SJSA1 (cell line): ENCODE data around the gene KIAA1328. TPM values are rescaled to one million over a fixed set of nuclear protein-coding genes. Genes with fewer than 3 reads are reported as not detected.

Source experiments
- DNase-seq, 2 experiments: peaks; one replicate each; pipeline ENCODE4 v3.0.0-alpha.2; 2015 to 2020; ENCODE audit warnings: low spot score in 2 of 2, low read depth in 1 of 2
- H3K27ac ChIP-seq: fragments of 250-450 bp; sonication (Bioruptor Pico); 2 replicates; pipeline ENCODE4 v1.5.1; 2020; ENCODE audit warnings: mild to moderate bottlenecking, moderate library complexity
- H3K27me3 ChIP-seq: fragments of 250-450 bp; sonication (Bioruptor Pico); replicated peaks from 2 replicates; pipeline ENCODE4 v1.5.1; 2020; ENCODE audit warnings: mild to moderate bottlenecking, moderate library complexity
- H3K36me3 ChIP-seq: fragments of 250-450 bp; sonication (Bioruptor Pico); 2 replicates; pipeline ENCODE4 v1.5.1; 2020; ENCODE audit warnings: mild to moderate bottlenecking
- H3K4me1 ChIP-seq: fragments of 250-450 bp; sonication (Bioruptor Pico); replicated peaks from 2 replicates; pipeline ENCODE4 v1.6.1; 2021; ENCODE audit warnings: mild to moderate bottlenecking
- H3K4me3 ChIP-seq: fragments of 250-450 bp; sonication (Bioruptor Pico); 2 replicates; pipeline ENCODE4 v1.5.1; 2020; ENCODE audit warnings: mild to moderate bottlenecking
- H3K9me3 ChIP-seq: fragments of 250-450 bp; sonication (Bioruptor Pico); replicated peaks from 2 replicates; pipeline ENCODE4 v1.5.1; 2020; ENCODE audit warnings: mild to moderate bottlenecking
- total RNA-seq: library from RNA; depleted of rRNA; stranded (reverse); fragments of >200 nt; shearing (Covaris generic); gene quantifications from 2 replicates; pipeline ENCODE4 v1.2.3, GENCODE V29; 2014

KIAA1328 gene
- total RNA-seq, 1 experiment from 2014 or later: 7.9 TPM

DNA sequence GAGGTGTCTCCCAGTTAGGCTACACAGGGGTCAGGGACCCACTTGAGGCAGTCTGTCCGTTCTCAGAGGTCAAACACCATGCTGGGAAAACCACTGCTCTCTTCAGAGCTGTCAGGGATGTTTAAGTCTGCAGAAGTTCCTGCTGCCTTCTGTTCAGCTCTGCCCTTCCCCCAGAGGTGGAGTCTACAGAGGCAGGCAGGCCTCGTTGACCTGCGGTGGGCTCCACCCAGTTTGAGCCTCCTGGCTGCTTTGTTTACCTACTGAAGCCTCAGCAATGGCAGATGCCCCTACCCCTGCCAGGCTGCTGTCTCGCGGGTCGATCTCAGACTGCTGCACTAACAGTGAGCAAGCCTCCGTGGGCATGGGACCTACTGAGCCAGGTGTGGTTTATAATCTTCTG lies 390.3 kb downstream of the KIAA1328 start:
- Histone ChIP-seq H3K27me3 (no peaks in the 10 kb centered on the region), H3K4me3 (no peak overlapping the region), H3K36me3 (no peaks in the 10 kb centered on the region), H3K4me1 (no peaks in the 10 kb centered on the region), H3K9me3 (no peaks in the 10 kb centered on the region), H3K27ac (no peak overlapping the region)
- DNase-seq: no peak

DNA sequence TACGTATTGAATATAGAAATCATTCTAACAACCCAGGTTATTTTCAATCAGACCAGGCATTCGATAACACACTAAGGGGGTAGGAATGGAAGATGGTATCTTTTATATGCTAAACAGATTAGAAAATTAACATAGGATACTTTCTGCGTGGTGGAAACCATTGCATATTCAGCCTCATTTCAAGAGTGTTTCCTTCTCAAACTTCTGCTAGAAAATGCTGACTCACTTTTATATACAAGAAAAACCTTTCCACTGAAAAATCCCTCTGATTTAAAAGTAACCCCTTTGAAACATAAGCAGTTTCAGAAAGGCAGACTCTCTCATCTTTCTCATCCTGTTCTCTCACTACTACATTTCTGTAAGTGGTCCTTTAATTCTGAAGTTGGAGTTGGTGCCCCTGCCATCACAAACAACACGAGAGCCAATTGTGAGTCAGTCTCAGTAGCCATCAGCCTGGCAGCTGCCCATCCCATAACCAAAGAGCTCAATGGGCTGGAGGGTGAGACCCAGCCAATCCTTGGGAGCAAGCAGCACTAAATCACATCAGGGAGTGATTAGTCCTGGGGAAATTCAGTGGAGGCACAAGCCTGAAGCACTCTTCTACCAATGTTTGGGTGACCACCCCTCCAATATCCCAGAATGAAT lies 393.5 kb downstream of the KIAA1328 start:
- H3K27me3 ChIP-seq: no peaks in the 10 kb centered on the region
- no peaks in the 10 kb centered on the region for H3K9me3 ChIP-seq
- H3K4me1 ChIP-seq: no peaks in the 10 kb centered on the region
- no peaks in the 10 kb centered on the region for H3K36me3 ChIP-seq
- H3K27ac ChIP-seq: no peak overlapping the region
- no peak for DNase-seq
- H3K4me3 ChIP-seq: no peak overlapping the region

DNA sequence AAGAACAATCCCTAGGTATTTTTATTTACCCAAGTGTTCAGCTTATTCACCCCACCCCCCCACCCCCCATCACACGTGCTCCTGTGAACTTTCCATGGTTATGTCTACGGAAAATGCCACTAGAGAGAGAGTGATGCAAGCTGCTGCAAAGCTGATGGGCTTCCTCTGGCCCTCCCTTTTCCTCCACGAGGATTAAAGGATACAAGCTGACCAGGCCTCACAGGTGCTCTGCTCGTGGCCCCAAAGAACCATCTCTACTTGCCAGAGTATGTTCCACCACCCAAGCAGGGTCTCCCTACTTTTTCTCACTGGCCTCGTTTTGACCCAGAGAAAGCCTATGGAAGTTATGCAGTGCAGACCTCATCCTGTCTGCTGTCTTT lies 394.1 kb downstream of the KIAA1328 start:
- Histone ChIP-seq H3K36me3 (no peaks in the 10 kb centered on the region), H3K27me3 (no peaks in the 10 kb centered on the region), H3K27ac (no peak overlapping the region), H3K4me1 (no peaks in the 10 kb centered on the region), H3K9me3 (no peaks in the 10 kb centered on the region), H3K4me3 (no peak overlapping the region)
- DNase-seq: no peak

DNA sequence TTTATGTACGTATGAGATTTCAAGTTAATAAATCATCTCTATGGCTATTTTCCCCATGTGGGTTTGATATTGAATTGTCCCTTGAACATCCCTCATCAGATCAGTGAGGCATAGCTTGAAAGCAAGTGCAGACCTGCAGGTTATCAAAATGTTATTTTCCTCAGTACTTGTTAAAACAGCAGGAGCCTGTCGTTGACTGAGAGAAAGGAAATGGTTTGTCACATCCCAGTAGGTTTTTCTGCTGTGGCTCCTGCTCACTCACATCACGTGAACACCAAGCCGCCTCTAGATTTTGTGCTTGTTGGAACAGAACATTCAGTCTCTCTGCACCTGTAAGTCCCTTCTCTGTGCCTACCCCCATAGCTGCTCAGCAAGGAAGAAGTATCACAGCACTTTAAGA lies 396.4 kb downstream of the KIAA1328 start:
- no peak overlapping the region for H3K27ac ChIP-seq
- H3K9me3 ChIP-seq: no peaks in the 10 kb centered on the region
- no peak overlapping the region for H3K4me3 ChIP-seq
- no peak for DNase-seq
- no peaks in the 10 kb centered on the region for H3K27me3 ChIP-seq
- H3K36me3 ChIP-seq: no peaks in the 10 kb centered on the region
- H3K4me1 ChIP-seq: no peaks in the 10 kb centered on the region

DNA sequence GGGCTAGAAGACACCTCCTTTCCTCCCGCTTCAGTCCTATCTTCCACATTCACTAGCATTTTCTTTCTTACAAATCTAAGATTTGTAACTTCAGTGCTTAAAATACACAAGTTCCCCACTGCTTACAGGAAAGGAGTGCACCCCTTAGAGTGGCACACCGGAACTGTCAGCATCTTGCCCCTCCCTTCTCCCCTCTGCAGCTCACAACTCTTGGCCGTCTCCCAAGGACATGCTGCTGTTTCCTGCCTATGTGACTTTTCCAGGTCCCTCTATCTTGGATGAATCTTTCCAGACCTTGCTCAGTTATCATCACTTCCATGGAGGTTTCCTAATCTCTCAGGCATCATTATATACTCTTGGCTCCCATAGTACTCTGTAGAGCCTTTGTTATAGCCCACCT lies 401.8 kb downstream of the KIAA1328 start:
- Histone ChIP-seq H3K9me3 (no peaks in the 10 kb centered on the region), H3K4me3 (no peak overlapping the region)

DNA sequence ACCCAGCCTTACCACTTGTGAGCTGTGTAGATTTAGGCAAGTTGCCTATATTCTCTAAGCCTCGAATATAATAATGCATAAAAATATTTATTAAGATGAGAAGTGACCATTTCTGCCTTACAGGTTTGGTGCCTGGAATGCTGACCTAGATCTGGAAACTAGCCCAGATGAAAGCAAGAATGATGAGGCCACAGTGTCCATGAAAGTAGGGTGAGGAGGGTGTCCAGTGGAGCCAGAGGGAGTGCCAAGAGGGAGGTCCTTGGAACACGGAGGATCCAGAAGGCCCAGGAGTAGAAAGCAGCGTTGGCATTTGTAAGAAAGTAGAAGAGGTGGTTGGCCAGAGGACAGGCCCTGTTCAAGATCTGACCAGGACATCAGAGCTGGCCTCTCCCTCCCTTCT lies 402.3 kb downstream of the KIAA1328 start:
- Histone ChIP-seq H3K4me3 (no peak overlapping the region), H3K9me3 (no peaks in the 10 kb centered on the region), H3K4me1 (no peaks in the 10 kb centered on the region), H3K27ac (no peak overlapping the region), H3K36me3 (no peaks in the 10 kb centered on the region), H3K27me3 (no peaks in the 10 kb centered on the region)
- DNase-seq: no peak

More for the DNA sequence above, 401.8 kb downstream of the KIAA1328 start:
- no peak overlapping the region for H3K27ac ChIP-seq
- H3K36me3 ChIP-seq: no peaks in the 10 kb centered on the region
- DNase-seq: no peak
- H3K27me3 ChIP-seq: no peaks in the 10 kb centered on the region
- H3K4me1 ChIP-seq: no peaks in the 10 kb centered on the region

DNA sequence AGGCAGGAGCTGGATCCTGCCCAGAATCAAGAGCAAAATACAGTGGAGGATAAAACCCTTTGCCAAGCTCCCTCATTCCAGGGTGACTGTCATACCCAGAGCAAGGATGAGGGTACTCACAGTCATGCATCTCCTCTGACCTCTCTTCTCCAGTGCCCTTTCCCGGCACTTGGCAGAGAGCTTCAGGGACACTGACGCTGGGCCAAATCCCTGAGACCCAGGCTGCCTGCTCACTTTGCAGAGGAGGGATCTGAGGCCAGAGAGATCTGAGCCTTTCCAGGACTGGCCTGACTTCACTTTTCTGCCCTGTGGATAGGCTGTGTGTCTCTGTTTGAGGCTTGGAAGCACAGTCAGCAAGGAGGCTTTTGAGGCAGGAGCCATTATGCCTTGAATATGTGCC lies 406.7 kb downstream of the KIAA1328 start:
- no peak overlapping the region for H3K4me3 ChIP-seq
- no peaks in the 10 kb centered on the region for H3K27me3 ChIP-seq
- no peaks in the 10 kb centered on the region for H3K4me1 ChIP-seq
- no peaks in the 10 kb centered on the region for H3K9me3 ChIP-seq
- H3K27ac ChIP-seq: no peak overlapping the region
- DNase-seq: no peak
- no peaks in the 10 kb centered on the region for H3K36me3 ChIP-seq

DNA sequence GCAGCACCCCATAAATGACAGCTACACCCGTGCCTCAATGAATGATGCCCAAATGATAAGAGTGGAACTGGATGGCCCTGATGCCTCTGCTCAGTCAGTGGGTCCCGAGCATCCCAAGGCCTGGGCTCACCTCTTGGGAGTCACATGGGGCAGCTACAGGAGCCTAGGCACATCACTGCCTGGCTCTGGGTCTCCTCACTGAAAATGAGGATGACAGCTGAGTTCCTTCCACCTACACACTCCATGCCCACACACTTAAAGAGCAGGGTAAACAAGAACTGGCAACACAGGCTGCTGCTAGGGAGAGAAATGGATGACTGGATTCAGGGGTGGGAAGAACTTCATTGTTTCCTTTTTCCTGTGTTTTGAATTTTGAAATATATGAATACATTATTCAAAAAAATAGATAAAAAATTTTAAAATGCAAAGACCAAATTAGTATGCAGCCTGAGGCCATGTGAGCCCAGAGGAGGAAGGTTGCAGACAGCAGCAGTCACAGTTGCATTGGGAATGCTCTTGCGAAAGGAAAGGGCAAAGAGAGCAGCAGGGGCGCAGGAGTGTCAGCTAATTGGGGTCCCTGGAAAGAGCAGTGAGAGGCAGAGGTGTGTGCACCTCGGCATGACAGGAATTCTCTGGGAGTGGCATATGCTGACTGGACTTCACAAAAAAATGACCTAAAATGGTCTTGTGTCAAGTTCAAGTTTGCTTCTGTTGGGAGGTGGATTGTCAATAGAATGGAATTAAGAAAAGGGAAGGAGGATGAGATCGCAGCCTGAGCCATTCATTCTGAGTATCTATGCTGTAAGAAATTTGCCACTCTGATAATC lies 409.6 kb downstream of the KIAA1328 start:
- no peaks in the 10 kb centered on the region for H3K36me3 ChIP-seq
- no peak for DNase-seq
- H3K9me3 ChIP-seq: no peaks in the 10 kb centered on the region
- no peaks in the 10 kb centered on the region for H3K27me3 ChIP-seq
- no peak overlapping the region for H3K4me3 ChIP-seq
- no peak overlapping the region for H3K27ac ChIP-seq
- H3K4me1 ChIP-seq: no peaks in the 10 kb centered on the region

DNA sequence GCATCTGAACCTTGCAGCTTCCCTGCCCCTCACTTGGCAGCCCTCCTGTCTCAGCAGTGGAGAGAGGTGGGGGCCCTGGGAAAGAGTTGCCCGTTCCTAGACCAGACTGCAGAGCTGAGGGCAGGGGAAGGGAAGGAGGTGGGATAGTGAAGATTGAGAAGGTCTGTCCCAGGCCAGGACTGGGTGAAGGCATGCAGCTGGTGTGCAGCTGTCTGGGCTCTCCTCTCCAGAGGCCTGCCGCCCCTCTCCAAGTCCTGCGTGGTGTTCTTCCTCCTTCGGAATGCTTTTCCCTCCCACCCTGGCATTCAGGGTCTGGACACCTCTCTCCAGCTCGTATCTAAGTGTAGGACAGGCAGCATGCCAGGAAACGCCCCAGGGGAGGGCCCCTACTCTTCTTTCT lies 413.2 kb downstream of the KIAA1328 start:
- DNase-seq: peak in 1 of 2 experiments; percentile 32
- Histone ChIP-seq H3K27me3 (no peaks in the 10 kb centered on the region), H3K4me3 (no peak overlapping the region), H3K27ac (no peak overlapping the region), H3K4me1 (no peaks in the 10 kb centered on the region), H3K36me3 (no peaks in the 10 kb centered on the region), H3K9me3 (no peaks in the 10 kb centered on the region)

DNA sequence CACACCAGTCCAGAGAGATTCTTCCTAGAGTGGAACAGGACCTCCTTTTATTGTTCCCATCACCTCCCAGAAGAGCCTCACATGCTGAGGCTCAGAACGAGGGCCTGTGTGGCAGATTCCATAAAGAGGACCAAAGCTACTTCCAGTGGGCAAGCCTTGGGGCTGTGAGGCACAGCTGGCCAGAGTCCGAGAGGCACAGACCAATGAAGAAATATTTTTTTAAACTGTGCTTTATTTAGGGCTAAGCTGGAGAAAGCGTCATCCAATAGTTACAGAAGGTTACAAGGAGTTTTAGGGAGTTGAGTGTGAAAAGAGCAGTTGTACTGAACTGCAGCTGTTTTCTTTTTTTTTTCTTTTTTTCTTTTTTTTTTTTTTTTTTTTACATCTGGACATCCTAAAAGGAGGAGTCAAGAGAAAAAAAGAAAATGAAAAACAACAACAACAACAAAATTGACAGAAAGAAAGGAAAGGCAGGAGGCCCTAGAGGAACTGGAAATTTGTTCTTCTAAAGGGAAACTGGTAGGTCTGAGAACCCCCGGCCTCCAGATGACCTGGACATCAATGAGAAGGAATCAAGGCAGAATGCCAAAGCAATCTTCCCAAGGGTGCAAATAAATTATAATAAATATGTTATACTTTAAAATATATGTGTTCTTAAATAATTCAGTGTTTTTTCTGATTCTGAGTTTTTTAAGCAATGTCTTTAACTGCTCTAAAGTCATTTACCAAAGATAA lies 414.1 kb downstream of the KIAA1328 start:
- Histone ChIP-seq H3K36me3 (no peaks in the 10 kb centered on the region), H3K9me3 (no peaks in the 10 kb centered on the region), H3K4me1 (no peaks in the 10 kb centered on the region), H3K27ac (no peak overlapping the region), H3K27me3 (no peaks in the 10 kb centered on the region), H3K4me3 (no peak overlapping the region)
- no peak for DNase-seq

DNA sequence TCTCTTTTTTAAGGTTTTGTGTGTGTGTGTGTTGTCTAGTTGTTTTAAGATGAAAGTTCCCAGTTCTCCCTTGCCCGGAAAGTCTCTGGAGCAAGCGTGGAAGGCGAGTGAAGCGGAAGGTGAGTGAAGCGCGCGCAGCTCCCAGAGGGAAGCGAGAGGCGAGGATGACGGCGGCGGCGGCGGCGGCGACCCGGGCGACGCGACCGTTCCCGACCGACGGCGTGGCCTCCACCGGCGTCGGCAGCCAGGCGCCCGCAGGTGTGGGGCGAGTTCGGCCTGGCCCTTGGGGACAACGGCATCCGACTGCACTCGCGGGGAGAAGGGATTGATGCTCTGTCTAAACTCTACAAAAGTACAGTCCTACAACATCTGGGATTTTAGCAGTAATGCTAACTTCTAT lies 414.8 kb downstream of the KIAA1328 start:
- no peak for DNase-seq
- no peaks in the 10 kb centered on the region for H3K27me3 ChIP-seq
- H3K4me1 ChIP-seq: no peaks in the 10 kb centered on the region
- H3K4me3 ChIP-seq: no peak overlapping the region
- H3K27ac ChIP-seq: no peak overlapping the region
- no peaks in the 10 kb centered on the region for H3K36me3 ChIP-seq
- no peaks in the 10 kb centered on the region for H3K9me3 ChIP-seq

DNA sequence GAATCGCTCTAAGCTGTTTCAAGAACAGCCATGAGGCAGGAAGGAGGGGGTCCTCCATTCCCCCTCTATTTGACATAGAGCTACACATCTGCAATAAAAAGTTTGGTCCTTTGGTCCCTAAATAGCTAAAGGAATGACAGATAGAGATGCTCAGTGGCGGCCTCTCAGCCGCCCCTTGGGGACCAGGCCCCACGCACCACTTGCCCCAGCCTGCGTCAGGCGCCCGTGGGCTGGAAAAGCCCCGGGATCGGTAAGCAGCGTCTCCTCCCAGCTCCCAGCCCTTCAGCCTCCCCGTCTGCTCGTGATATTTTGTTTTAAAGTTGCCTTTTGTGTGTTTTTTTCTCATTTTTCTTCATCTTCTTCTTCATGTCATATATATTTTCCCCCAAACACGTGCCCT lies 415.7 kb downstream of the KIAA1328 start:
- Histone ChIP-seq H3K4me3 (no peak overlapping the region), H3K27ac (no peak overlapping the region), H3K27me3 (no peaks in the 10 kb centered on the region), H3K36me3 (no peaks in the 10 kb centered on the region), H3K4me1 (no peaks in the 10 kb centered on the region), H3K9me3 (no peaks in the 10 kb centered on the region)
- DNase-seq: no peak

DNA sequence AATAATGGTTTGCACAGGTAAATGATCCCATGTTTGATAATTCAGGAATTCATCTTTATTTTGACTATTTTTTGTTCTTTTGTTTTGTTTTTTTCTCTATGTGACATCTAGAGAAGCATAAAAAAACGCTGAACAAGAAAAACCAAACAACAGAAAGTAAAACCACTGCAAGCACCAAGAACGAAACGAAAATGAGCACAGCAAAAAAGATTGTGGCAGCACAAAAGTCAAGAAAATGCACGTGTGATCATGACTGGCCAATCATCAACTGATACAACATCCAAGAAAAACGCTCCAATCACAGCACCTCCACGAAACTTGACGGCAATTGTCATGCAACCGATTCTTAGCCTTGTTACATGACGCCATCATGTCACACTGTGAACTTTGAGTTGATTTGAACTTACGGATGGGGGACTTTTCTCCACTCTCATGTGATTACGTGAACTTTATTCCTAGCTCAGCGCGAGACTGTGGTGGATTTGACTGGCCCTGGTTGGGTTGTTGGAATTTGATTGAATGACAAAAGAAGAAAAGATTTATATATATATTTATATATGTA lies 417.9 kb downstream of the KIAA1328 start:
- DNase-seq: no peak
- H3K4me1 ChIP-seq: no peaks in the 10 kb centered on the region
- no peaks in the 10 kb centered on the region for H3K36me3 ChIP-seq
- H3K27ac ChIP-seq: no peak overlapping the region
- no peaks in the 10 kb centered on the region for H3K9me3 ChIP-seq
- H3K27me3 ChIP-seq: no peaks in the 10 kb centered on the region
- no peak overlapping the region for H3K4me3 ChIP-seq
